ENCODE measurements around the gene LIFR.
"Not testable (repeated sequence)": the region's sequence is repeated elsewhere in the genome, so short reads cannot be mapped to it uniquely, and the experiment has no call there.

The LIFR gene

GRCh38 chr5:38579105-38579504, 22.7 kb upstream of the LIFR start:
- DNase-seq, result no peak

DNA sequence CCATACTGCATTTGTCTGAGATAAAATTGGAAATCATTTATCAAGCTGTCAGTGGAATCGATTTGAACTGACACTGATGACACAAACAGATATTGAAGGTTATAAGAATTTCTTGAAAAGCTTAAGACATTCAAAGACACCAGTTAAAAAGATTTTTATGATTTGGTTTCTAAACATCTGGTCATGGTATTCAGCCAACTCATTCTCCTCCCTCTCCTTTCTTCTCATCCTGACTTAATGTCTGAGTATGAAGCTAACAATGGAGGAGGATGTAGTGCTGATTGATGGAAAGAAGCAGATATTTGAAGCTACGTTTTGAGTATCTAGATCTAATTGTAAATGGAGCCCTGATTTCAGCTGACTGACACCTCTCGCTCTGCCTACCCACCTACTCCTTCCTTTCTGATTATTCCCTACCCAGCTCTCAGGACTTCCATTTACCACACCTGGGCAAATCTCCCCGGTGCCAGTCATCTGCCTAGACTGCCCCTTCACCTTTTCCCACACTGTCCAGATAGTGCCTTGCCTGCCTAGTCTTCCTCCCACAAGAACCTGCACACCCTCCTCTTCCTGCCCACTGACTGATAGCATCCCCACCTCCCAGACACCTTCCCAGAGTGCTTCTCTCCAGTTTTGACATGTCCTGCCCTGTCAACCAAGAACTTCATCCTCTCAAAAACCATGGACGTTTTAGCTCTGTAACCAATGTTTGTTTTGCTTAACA, 20.7 kb upstream of the LIFR start:
- DNase-seq, result no peak

GRCh38 chr5:38576442-38576841, 20.0 kb upstream of the LIFR start:
- no peak for DNase-seq

- DNase-seq, result no peak
These were observed 19.0 kb upstream of the LIFR start for GRCh38 chr5:38575476-38575875.

DNA sequence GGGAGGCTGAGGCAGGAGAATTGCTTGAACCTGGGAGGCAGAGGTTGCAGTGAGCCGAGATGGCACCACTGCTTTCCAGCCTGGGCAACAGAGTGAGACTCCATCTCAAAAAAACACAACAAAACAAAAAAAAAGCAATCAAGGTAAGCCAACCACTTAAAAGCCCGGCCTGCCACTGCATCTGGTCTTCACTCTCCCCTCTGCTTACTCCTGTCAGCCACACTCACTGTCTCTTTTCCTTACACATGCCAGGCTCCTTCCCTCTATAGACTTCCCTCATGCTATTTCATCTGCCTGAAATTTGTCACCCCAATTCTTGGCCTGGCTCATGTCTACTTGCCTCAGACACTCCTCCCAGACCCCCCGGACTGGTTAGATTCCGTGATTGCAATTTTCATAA, 17.6 kb upstream of the LIFR start:
- DNase-seq, result no peak

DNA sequence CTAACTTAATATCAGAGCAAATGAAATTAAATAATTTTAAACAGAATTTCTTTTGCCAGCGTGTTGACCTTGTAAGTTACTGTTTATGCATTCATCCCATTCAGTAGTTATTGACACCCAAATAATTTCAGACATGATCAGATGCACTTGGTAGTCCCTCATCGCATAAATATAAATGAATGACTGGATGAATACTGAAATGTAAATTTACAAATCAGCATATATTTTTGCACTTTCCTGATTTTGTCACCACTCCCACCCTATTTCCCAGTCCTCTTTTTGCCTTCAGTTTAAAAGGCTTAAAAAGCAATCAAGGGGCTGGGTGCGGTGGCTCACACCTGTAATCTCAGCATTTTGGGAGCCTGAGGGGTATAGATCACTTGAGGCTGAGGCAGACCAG, 17.1 kb upstream of the LIFR start:
- no peak for DNase-seq

GRCh38 chr5:38569180-38569579, 12.7 kb upstream of the LIFR start:
- no peak for DNase-seq

DNA sequence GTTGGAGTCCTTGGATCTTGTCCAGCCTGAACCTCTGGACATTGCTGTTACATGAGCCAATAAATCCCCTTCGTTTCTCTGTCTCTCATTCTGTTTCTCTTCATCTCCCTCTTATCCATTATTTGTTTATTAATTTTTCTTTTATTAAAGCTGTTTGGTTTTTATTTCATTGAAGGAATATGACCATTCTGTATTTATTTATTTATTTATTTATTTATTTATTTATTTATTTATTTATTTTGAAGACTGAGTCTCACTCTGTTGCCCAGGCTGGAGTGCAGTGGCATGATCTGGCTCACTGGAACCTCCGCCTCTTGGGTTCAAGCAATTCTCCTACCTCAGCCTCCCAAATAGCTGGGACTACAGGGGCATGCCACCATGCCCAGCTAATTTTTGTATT, 10.9 kb upstream of the LIFR start:
- DNase-seq, result not testable (repeated sequence)

DNA sequence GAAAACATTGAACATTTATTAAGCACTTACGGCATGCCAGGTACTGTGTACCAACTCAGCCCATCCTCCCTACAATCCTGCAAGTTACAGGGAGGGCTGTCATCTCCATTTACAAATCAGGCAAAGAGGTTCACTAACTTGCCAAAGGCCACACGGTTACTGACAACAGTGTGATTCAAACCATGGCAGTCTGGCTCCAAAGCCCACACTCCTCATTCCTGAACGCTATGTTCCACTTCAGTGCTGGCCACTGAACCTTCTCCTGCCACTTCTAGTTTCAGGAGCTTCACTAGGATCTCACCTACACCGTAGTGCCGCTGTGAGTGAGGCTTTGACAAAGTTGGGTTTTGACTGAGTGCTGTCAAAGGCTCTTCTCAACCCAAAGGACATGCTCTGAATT, 7.2 kb upstream of the LIFR start:
- no peak for DNase-seq

- no peak for DNase-seq
These were observed 6.2 kb upstream of the LIFR start for GRCh38 chr5:38562444-38563210.

DNA sequence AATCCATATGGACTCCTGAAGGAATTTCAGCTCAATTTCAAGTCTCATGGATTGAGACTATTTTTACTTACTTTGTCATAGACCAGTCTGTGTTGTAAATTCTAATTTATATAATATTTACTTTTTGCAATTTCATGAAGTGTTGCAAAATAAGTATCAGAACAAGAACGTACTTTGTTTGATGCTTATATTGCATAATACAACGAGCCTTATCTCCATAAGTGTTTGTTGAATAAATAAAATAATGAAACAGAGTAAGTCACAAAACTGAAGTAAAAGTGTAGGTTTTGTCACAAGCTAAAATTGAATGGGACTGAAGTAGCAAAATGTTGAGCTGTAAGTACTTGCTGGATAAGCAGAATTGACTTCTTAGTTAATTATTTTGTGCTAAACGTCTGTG, 3.0 kb upstream of the LIFR start:
- no peak for DNase-seq

DNA sequence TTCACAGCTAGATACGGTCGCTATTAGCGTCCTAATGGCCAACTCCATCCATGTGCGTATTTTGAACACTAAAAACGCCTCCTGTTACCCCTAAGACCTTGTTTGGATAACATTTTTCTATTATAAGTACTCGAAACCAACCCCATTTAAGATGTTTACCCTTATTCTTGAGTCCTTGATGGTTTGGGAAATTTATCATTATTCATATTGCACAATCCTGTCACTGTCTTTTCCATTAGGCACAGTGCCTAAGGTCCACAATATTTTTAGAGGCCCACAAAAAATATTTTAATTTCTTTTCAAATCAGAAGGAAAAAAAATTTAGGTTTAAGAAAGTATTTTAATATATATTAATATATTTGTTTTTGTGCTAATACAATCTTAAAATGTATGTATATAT, 1.3 kb upstream of the LIFR start:
- DNase-seq, result no peak

DNA sequence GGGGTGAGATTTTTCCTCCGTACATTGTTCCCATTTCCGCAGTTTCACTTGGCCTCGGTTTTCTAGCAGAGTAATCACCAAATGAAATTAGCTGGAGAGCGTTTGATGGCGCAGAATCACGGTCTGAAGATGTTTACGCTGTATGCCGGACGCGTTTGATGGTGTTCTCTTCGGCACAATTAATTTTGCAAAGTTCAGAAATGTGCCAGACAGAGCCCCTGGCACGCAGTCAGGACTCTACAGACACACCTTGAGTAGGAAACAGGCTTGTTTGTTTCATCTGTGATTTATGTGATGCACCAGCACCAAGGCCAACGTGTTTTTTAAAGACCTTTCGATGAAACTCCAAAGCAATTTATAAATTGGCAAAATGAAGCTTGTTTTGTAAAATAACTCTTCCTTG, 863 bp upstream of the LIFR start:
- DNase-seq, result no peak

DNA sequence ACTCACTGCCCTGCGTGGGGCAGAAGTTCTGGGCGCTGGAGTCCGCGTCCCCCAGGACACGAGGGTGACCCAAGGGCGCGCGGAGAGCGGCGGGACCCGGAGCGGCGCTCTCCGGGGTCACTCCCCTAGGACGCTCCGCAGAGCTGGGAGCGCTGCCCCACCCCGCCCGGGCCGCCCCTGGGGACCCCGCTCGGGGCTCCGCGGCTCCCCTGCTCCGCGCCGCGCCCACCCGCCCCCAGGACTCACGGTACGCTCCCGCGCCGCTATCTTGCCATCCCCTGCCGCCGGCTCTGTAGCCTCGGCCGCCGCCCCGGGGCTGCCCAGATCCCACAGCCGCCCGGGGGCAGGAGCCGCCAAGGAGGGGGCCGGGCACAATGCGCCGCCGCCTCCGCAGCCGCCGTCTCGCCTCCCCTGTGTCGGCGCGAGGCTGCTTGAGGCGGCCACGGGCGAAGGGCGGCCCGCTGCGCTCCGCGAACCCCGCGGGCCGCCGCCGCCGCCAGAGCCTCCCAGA, 303 bp downstream of the LIFR start:
- DNase-seq, result no peak

DNA sequence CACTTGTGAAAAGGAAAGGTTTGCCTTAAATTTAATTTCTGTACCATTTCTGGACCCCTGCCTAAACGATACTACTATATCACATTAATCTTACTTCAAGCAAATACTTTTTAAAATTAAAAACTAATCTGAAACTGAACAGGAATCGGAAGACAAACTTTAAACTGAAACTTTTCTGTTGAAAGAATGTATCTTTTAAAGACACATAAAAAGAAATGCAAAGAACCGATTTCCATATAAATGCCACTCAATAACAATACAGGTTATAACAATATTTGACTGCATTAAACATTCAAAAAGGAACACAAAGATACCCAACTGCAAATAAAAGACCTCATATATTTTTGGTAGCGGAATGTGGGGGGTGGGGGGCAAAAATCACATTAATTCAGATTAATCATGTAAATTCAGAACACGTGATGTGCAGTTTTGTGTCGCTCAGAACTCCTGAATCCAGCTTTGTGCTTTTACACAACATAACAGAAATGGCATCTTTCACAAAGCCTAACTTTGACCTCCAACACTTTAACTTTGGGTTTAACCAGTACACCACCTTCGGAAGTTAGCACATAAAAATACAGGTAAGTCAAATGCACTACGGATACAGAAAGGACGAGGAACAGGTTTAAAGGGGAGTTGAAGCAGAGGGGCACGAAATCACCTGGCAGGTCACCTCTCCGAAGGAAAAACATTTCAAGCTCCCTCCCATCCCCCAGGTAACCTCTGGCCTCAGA, 925 bp downstream of the LIFR start:
- DNase-seq, result no peak

GRCh38 chr5:38554861-38555260, 1.6 kb downstream of the LIFR start:
- DNase-seq, result no peak

- DNase-seq, result no peak
These were observed 2.0 kb downstream of the LIFR start for GRCh38 chr5:38554403-38554802.

GRCh38 chr5:38553001-38553521, 3.4 kb downstream of the LIFR start:
- no peak for DNase-seq

- DNase-seq, result no peak
These were observed 5.1 kb downstream of the LIFR start for GRCh38 chr5:38551030-38552017.

- DNase-seq, result no peak
These were observed 8.2 kb downstream of the LIFR start for GRCh38 chr5:38548064-38548759.

DNA sequence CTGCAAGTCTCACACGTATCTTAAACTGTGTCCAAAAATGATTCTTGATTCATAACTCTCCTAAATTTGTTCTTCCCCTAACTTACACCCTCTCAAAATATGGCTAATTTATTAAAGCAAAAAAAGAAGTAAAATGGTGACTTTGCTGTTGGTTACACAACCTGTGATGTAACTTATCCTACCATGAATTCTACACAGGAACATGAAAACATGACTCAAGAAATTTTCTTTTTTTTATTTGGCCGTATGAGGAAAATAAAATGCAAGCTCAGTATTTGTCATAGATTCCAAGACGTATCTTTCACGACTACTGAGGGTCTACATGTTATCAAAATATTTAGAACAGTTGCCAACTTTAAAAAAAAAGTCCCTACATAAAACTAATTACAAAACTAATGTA, 9.2 kb downstream of the LIFR start:
- no peak for DNase-seq
